ENCODE results near the gene KRT23. TPM values are rescaled to one million over a fixed set of nuclear protein-coding genes. Genes with fewer than 3 reads are reported as not detected.
A peak's percentile ranks its signal among the peaks of the same experiment; 100 is the strongest.

KRT23 gene
- total RNA-seq, 1 donor from 2014 or later = 0.60 TPM

DNA sequence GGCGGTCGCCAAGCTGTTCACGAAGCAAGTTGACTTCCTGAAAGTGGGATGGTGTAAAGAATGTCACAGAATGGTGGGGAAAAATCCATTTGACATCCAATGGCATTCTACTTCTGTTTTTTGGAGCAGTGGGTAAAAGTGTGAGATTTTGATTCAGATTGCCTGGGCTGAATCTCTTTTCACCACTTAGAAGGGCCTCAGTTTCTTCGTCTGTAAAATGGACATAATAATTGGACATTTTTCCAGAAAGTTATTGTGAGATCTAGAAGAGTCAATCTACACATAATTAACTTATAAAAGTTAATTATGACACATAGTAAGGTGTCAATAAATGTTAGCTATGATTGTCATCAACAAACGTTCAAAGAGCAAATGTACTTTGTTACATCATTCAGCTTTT lies 43.7 kb upstream of the KRT23 start:
- Mint-ChIP-seq H3K27ac (no peak overlapping the region), H3K36me3 (no peaks in the 10 kb centered on the region), H3K9me3 (no peaks in the 10 kb centered on the region), H3K4me1 (peaks cover 15% of the 10 kb centered on the region), H3K4me3 (no peak overlapping the region), H3K27me3 (ENCODE audit: insufficient read depth, low read depth) (no peaks in the 10 kb centered on the region)
- Histone ChIP-seq H3K27ac (no peak overlapping the region), H3K4me3 (no peak overlapping the region), H3K9me3 (ENCODE audit: low read depth) (no peaks in the 10 kb centered on the region), H3K4me1 (no peaks in the 10 kb centered on the region), H3K79me2 (ENCODE audit: low read depth) (no peaks in the 10 kb centered on the region), H3K9ac (no peak overlapping the region), H3K27me3 (no peaks in the 10 kb centered on the region), H4K20me1 (ENCODE audit: low read depth) (no peaks in the 10 kb centered on the region), H3K36me3 (no peaks in the 10 kb centered on the region), H3K4me2 (no peak overlapping the region), H3F3A (ENCODE audit: low read depth) (no peaks in the 10 kb centered on the region), H2AFZ (replicated peaks) (no peak overlapping the region)
- no peak for DNase-seq (ENCODE audit: low spot score)
- TF ChIP-seq CTCF (IDR thresholded peaks at IDR 0.05) = no peak

DNA sequence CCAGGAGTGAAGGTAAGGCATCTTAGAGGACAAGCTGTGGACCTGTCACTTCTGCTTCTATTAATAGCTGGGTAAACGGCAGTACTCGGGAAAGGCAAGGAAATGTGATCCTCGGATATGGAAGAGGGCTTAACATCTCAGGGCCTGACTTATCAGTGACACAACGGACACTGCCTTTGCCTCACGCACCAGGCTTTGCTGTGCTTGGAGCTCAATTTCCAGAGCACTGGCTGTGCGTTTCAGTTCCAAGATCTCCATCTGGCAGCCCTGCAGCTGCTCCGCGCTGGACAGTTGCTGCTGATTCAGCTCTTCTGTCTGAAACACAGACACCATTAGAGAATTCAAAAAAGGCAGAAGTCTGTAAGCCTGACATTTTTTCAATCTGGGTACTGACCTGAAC lies 43.1 kb upstream of the KRT23 start:
- no peaks in the 10 kb centered on the region for H3K4me1 ChIP-seq
- no peaks in the 10 kb centered on the region for H3K36me3 Mint-ChIP-seq
- H3K27ac Mint-ChIP-seq = no peak overlapping the region
- H3K79me2 ChIP-seq (ENCODE audit: low read depth) = no peaks in the 10 kb centered on the region
- H3K9ac ChIP-seq = no peak overlapping the region
- H3K9me3 ChIP-seq (ENCODE audit: low read depth) = no peaks in the 10 kb centered on the region
- H3K27ac ChIP-seq = no peak overlapping the region
- no peak overlapping the region for H3K4me2 ChIP-seq
- no peaks in the 10 kb centered on the region for H3K27me3 ChIP-seq
- no peaks in the 10 kb centered on the region for H4K20me1 ChIP-seq (ENCODE audit: low read depth)
- no peaks in the 10 kb centered on the region for H3K9me3 Mint-ChIP-seq
- no peaks in the 10 kb centered on the region for H3K36me3 ChIP-seq
- H3K4me3 Mint-ChIP-seq = no peak overlapping the region
- peak overlapping the region; percentile 56 for H2AFZ ChIP-seq (replicated peaks)
- no peaks in the 10 kb centered on the region for H3F3A ChIP-seq (ENCODE audit: low read depth)
- H3K27me3 Mint-ChIP-seq (ENCODE audit: insufficient read depth, low read depth) = no peaks in the 10 kb centered on the region
- H3K4me1 Mint-ChIP-seq = peaks cover 15% of the 10 kb centered on the region
- no peak for DNase-seq (ENCODE audit: low spot score)
- no peak overlapping the region for H3K4me3 ChIP-seq
- TF ChIP-seq EZH2 (IDR thresholded peaks at IDR 0.05) = no peak
- no peak for TF ChIP-seq CTCF (IDR thresholded peaks at IDR 0.05)
- no peak for TF ChIP-seq EZH2phosphoT487 (IDR thresholded peaks at IDR 0.05)

GRCh38 chr17:40980117-40980516 lies 42.7 kb upstream of the KRT23 start:
- no peak for TF ChIP-seq EZH2phosphoT487 (IDR thresholded peaks at IDR 0.05)
- no peak for TF ChIP-seq EZH2 (IDR thresholded peaks at IDR 0.05)
- TF ChIP-seq CTCF (IDR thresholded peaks at IDR 0.05) = no peak
- H3K4me2 ChIP-seq = no peak overlapping the region
- no peaks in the 10 kb centered on the region for H4K20me1 ChIP-seq (ENCODE audit: low read depth)
- no peaks in the 10 kb centered on the region for H3K79me2 ChIP-seq (ENCODE audit: low read depth)
- H3F3A ChIP-seq (ENCODE audit: low read depth) = no peaks in the 10 kb centered on the region
- Mint-ChIP-seq H3K4me3 (no peak overlapping the region), H3K36me3 (no peaks in the 10 kb centered on the region), H3K27ac (no peak overlapping the region), H3K27me3 (ENCODE audit: insufficient read depth, low read depth) (no peaks in the 10 kb centered on the region), H3K9me3 (no peaks in the 10 kb centered on the region), H3K4me1 (peaks cover 15% of the 10 kb centered on the region)
- no peak overlapping the region for H2AFZ ChIP-seq (replicated peaks)
- no peak for DNase-seq (ENCODE audit: low spot score)
- no peaks in the 10 kb centered on the region for H3K9me3 ChIP-seq (ENCODE audit: low read depth)
- no peak overlapping the region for H3K9ac ChIP-seq
- H3K4me1 ChIP-seq = no peaks in the 10 kb centered on the region
- H3K27ac ChIP-seq = no peak overlapping the region
- H3K4me3 ChIP-seq = no peak overlapping the region
- no peaks in the 10 kb centered on the region for H3K27me3 ChIP-seq
- no peaks in the 10 kb centered on the region for H3K36me3 ChIP-seq

Data from neural progenitor cell (in vitro differentiated cells).